Trophoblast cell (in vitro differentiated cells and primary cell): Measurements from ENCODE around the gene MAP2.

ENCODE experiments used
- DNase-seq, 2 donors: peaks; one replicate each; pipeline ENCODE4 v3.0.0-alpha.2; 2016
- H2AFZ ChIP-seq: 2 replicates; pipeline ENCODE4 v1.6.1; 2013; ENCODE audit warnings: low read length, moderate library complexity, mild to moderate bottlenecking; ENCODE audit not compliant: insufficient read depth, poor library complexity
- H2AK5ac ChIP-seq: 2 replicates; pipeline ENCODE4 v1.6.1; 2013; ENCODE audit warnings: mild to moderate bottlenecking, low read length
- H2BK120ac ChIP-seq: 2 replicates; pipeline ENCODE4 v1.6.1; 2013; ENCODE audit warnings: low read length, mild to moderate bottlenecking, moderate library complexity; ENCODE audit not compliant: insufficient read depth, poor library complexity
- H2BK12ac ChIP-seq: 2 replicates; pipeline ENCODE4 v1.6.1; 2013; ENCODE audit warnings: mild to moderate bottlenecking, low read length, moderate library complexity
- H2BK5ac ChIP-seq: 2 replicates; pipeline ENCODE4 v1.6.1; 2013; ENCODE audit warnings: low read length, low read depth, moderate library complexity, mild to moderate bottlenecking; ENCODE audit not compliant: poor library complexity
- H3K14ac ChIP-seq: 2 replicates; pipeline ENCODE4 v1.6.1; 2013; ENCODE audit warnings: mild to moderate bottlenecking, low read length
- H3K18ac ChIP-seq: 2 replicates; pipeline ENCODE4 v1.6.1; 2013; ENCODE audit warnings: mild to moderate bottlenecking, low read length
- H3K23ac ChIP-seq: 2 replicates; pipeline ENCODE4 v1.6.1; 2013; ENCODE audit warnings: low read length
- H3K27ac ChIP-seq: 2 replicates; pipeline ENCODE4 v1.5.1; 2013; ENCODE audit warnings: low read depth, mild to moderate bottlenecking, inconsistent platforms, low read length, moderate library complexity
- H3K27me3 ChIP-seq: 2 replicates; pipeline ENCODE4 v1.6.1; 2013; ENCODE audit warnings: inconsistent platforms, mild to moderate bottlenecking, low read length, moderate library complexity; ENCODE audit not compliant: insufficient read depth
- H3K36me3 ChIP-seq, 2 experiments: 1 replicate in 1 of 2; 2 replicates in 1 of 2; pipeline ENCODE4 v1.6.1; 2013; ENCODE audit warnings: low read length in 2 of 2, mild to moderate bottlenecking in 2 of 2, moderate library complexity in 1 of 2; ENCODE audit not compliant: insufficient read depth in 2 of 2, control insufficient read depth in 1 of 2
- H3K4ac ChIP-seq: 2 replicates; pipeline ENCODE4 v1.6.1; 2013; ENCODE audit warnings: low read depth, mild to moderate bottlenecking, low read length, moderate library complexity
- H3K4me1 ChIP-seq, 2 experiments: 1 replicate in 1 of 2; 2 replicates in 1 of 2; pipeline ENCODE4 v1.6.1; 2013; ENCODE audit warnings: low read length in 2 of 2, mild to moderate bottlenecking in 2 of 2, moderate library complexity in 1 of 2; ENCODE audit not compliant: insufficient read depth in 2 of 2, control insufficient read depth in 1 of 2
- H3K4me2 ChIP-seq: 2 replicates; pipeline ENCODE4 v1.6.1; 2013; ENCODE audit warnings: inconsistent platforms, mild to moderate bottlenecking, low read length, moderate library complexity
- H3K4me3 ChIP-seq: 2 replicates; pipeline ENCODE4 v1.5.1; 2013; ENCODE audit warnings: mild to moderate bottlenecking, low read depth, low read length, inconsistent platforms
- H3K79me1 ChIP-seq: one replicate; pipeline ENCODE4 v1.6.1; 2013; ENCODE audit warnings: low read length
- H3K79me2 ChIP-seq: 2 replicates; pipeline ENCODE4 v1.6.1; 2013; ENCODE audit warnings: low read length, mild to moderate bottlenecking; ENCODE audit not compliant: control insufficient read depth, insufficient read depth, poor library complexity
- H3K9ac ChIP-seq: 2 replicates; pipeline ENCODE4 v1.6.1; 2013; ENCODE audit warnings: mild to moderate bottlenecking, low read length
- H3K9me3 ChIP-seq: 2 replicates; pipeline ENCODE4 v1.6.1; 2013; ENCODE audit warnings: low read depth, mild to moderate bottlenecking, control low read depth, inconsistent platforms, low read length; ENCODE audit not compliant: insufficient read depth
- H4K12ac ChIP-seq: 2 replicates; pipeline ENCODE4 v1.6.1; 2013; ENCODE audit warnings: low read depth, mild to moderate bottlenecking, low read length, moderate library complexity
- H4K8ac ChIP-seq: 2 replicates; pipeline ENCODE4 v1.6.1; 2013; ENCODE audit warnings: low read depth, mild to moderate bottlenecking, low read length, moderate library complexity
- H4K91ac ChIP-seq: one replicate; pipeline ENCODE4 v1.6.1; 2013; ENCODE audit warnings: low read depth, mild to moderate bottlenecking, low read length, moderate library complexity
- WGBS: extraction: QIAGEN DNeasy Blood & Tissue Kit; methylation state at CpG from one replicate; pipeline ENCODE4 v1.1.7; 2013; ENCODE audit warnings: missing lambda C conversion rate; ENCODE audit not compliant: insufficient read length, insufficient coverage; ENCODE audit errors: extremely low coverage; 5-methylcytosine and 5-hydroxymethylcytosine counted together

Gene MAP2

DNA sequence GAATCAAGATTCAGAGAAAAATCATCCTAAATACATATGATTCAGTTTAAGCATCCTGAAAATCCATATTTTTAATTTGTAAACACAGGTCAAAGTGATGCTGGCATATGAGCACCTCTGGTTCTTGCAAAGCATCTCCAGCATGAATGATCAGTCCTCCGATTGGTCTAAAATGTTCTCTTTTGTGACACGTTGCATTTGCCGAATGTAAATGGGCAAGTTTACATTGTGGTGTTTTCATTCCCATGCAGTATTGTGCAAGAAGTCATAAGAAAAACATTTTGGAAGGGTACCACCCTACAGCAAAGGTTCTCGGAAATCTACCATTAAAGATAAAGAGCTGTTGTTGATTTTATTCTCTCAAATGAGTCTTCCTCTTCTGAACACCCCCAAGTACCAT is 239.8 kb downstream of the MAP2 start:
- no CpG with 5 or more reads among the region's 4 CpGs for WGBS
- H4K91ac ChIP-seq = no peak overlapping the region

DNA sequence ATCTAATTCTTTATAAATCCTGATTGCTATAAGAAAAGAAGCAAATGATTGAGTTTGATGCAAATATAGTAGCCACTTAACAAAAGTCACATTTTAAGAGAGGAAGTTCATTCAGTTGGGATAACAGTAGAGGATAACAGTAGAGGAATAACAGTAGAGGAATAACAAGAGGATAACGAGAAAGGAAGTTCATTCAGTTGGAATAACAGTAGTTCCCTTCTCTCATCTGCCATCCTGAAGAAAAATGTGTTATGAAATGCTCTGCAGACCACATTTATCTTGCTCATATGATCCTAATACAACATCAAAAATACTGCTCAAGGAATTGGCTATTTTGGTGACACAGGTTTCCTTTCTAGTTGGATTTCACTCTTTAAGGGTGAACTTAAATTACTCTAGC is 242.4 kb downstream of the MAP2 start:
- H4K91ac ChIP-seq = no peak overlapping the region
- H2AK5ac ChIP-seq = no peak overlapping the region
- no peak for DNase-seq
- no peaks in the 10 kb centered on the region for H3K36me3 ChIP-seq
- no peak overlapping the region for H3K27ac ChIP-seq
- H2AFZ ChIP-seq = no peak overlapping the region
- H3K27me3 ChIP-seq = no peaks in the 10 kb centered on the region
- H4K12ac ChIP-seq = no peak overlapping the region
- no peaks in the 10 kb centered on the region for H3K79me1 ChIP-seq
- no peak overlapping the region for H3K4me2 ChIP-seq
- no peak overlapping the region for H3K4ac ChIP-seq
- no peak overlapping the region for H3K23ac ChIP-seq
- no CpG with 5 or more reads among the region's 1 CpG for whole genome bisulfite sequencing
- H3K79me2 ChIP-seq = no peaks in the 10 kb centered on the region
- no peak overlapping the region for H4K8ac ChIP-seq
- no peaks in the 10 kb centered on the region for H3K4me1 ChIP-seq
- no peak overlapping the region for H3K4me3 ChIP-seq
- no peak overlapping the region for H3K18ac ChIP-seq
- H2BK12ac ChIP-seq = no peak overlapping the region
- no peak overlapping the region for H3K14ac ChIP-seq
- H3K9me3 ChIP-seq = no peaks in the 10 kb centered on the region
- H2BK120ac ChIP-seq = no peak overlapping the region
- no peak overlapping the region for H2BK5ac ChIP-seq
- H3K9ac ChIP-seq = no peak overlapping the region

More for the DNA sequence above, 239.8 kb downstream of the MAP2 start:
- Histone ChIP-seq H3K27ac (no peak overlapping the region), H3K18ac (no peak overlapping the region), H3K9ac (no peak overlapping the region), H3K4me1 (no peaks in the 10 kb centered on the region), H3K14ac (no peak overlapping the region), H2BK5ac (no peak overlapping the region), H3K79me2 (no peaks in the 10 kb centered on the region), H4K12ac (no peak overlapping the region), H3K4me3 (no peak overlapping the region), H2BK12ac (no peak overlapping the region), H3K9me3 (no peaks in the 10 kb centered on the region), H2AK5ac (no peak overlapping the region), H3K79me1 (no peaks in the 10 kb centered on the region), H3K4ac (no peak overlapping the region), H2AFZ (no peak overlapping the region), H3K27me3 (no peaks in the 10 kb centered on the region), H3K4me2 (no peak overlapping the region), H3K23ac (no peak overlapping the region), H4K8ac (no peak overlapping the region), H3K36me3 (no peaks in the 10 kb centered on the region), H2BK120ac (no peak overlapping the region)
- no peak for DNase-seq

DNA sequence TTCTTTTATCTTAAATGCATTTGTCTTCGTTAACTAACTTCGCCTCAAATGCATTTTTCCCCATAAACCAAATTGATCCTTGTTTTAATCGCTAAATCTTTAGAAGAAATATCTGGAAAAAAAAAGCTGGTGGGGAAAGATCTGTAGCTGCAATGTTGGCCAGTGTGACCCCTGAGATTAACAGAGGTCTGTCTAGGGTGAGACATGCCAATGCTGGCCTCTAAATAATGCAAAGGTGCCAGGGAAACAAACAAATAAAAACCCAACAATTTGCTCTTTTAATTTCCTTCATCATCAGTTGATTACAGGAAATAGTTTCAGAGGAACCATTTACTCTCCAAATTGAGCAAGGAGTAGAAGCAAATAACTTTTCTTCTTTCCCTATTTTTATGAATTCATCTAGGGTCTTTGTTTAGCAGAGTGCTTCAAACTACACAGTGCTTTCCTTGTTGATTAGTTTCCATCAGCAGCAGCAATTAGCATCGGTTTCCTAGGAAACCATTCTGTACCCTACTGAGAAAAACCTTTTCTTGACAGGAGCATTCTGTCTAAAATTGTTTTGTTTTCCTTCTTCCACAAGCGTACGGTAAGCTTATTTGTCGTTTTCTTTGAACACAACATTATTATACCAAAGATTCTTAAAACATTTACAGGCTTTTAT is 247.3 kb downstream of the MAP2 start:
- H3K14ac ChIP-seq = no peak overlapping the region
- no peak overlapping the region for H4K12ac ChIP-seq
- no peaks in the 10 kb centered on the region for H3K4me1 ChIP-seq
- H3K27me3 ChIP-seq = no peaks in the 10 kb centered on the region
- H3K18ac ChIP-seq = no peak overlapping the region
- WGBS = no CpG with 5 or more reads among the region's 7 CpGs
- H3K23ac ChIP-seq = no peak overlapping the region
- H2BK12ac ChIP-seq = no peak overlapping the region
- no peak overlapping the region for H2BK120ac ChIP-seq
- H3K4me2 ChIP-seq = no peak overlapping the region
- H3K9me3 ChIP-seq = no peaks in the 10 kb centered on the region
- no peak overlapping the region for H4K8ac ChIP-seq
- H2AK5ac ChIP-seq = no peak overlapping the region
- H3K4ac ChIP-seq = no peak overlapping the region
- no peak overlapping the region for H3K4me3 ChIP-seq
- no peak overlapping the region for H3K27ac ChIP-seq
- H4K91ac ChIP-seq = no peak overlapping the region
- H3K36me3 ChIP-seq = no peaks in the 10 kb centered on the region
- DNase-seq = no peak
- no peak overlapping the region for H2AFZ ChIP-seq
- no peaks in the 10 kb centered on the region for H3K79me2 ChIP-seq
- no peak overlapping the region for H3K9ac ChIP-seq
- H2BK5ac ChIP-seq = no peak overlapping the region
- no peaks in the 10 kb centered on the region for H3K79me1 ChIP-seq

DNA sequence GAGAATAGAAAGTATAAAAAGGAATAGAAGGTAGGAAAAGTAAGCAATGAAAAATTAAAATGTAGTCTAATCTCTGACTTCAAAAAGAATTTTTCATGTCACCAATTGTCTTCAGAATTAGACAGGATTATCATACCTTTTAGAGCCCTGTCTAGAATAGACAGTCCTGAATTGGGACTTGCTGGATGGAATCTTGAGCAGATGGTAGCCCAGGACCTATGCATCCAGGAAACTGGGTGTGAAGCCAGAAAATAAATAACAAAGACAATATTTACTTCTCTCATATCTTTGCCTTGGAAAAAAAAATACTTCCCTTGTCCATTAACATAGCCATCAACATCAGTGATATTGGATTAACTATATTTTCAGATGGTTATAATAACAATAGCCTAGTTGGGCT is 250.0 kb downstream of the MAP2 start:
- Histone ChIP-seq H3K79me1 (no peaks in the 10 kb centered on the region), H3K79me2 (no peaks in the 10 kb centered on the region), H3K4me1 (no peaks in the 10 kb centered on the region), H2BK120ac (no peak overlapping the region), H3K9ac (no peak overlapping the region), H3K4me2 (no peak overlapping the region), H3K27me3 (no peaks in the 10 kb centered on the region), H3K14ac (no peak overlapping the region), H3K4ac (no peak overlapping the region), H4K8ac (no peak overlapping the region), H2AFZ (no peak overlapping the region), H3K9me3 (no peaks in the 10 kb centered on the region), H4K12ac (no peak overlapping the region), H3K18ac (no peak overlapping the region), H2AK5ac (no peak overlapping the region), H3K4me3 (no peak overlapping the region), H4K91ac (no peak overlapping the region), H3K36me3 (no peaks in the 10 kb centered on the region), H3K27ac (no peak overlapping the region), H3K23ac (no peak overlapping the region), H2BK12ac (no peak overlapping the region), H2BK5ac (no peak overlapping the region)
- DNase-seq = no peak
